K562 (cell line): ENCODE measurements around the gene ZBTB33. TPM values are rescaled to one million over a fixed set of nuclear protein-coding genes. Genes with fewer than 3 reads are reported as not detected.

Experiments
- ATAC-seq: fragments of 200-7000 bp; cut with Tn5 transposase; 3 replicates; pipeline ENCODE4 v1.9.1; 2020; ENCODE audit warnings: moderate library complexity
- BruUV-seq: library from RNA; stranded (reverse); fragments of 400-500 nt; replicated peaks from 2 replicates; lab custom pipeline; 2021; lab: Mats Ljungman, UMichigan
- CTCF ChIA-PET: fragments of 300-600 bp; formaldehyde crosslinking; extraction: SDS; loops from one replicate; lab custom pipeline; 2021; ENCODE audit warnings: low intra/inter-chr PET ratio; lab: Yijun Ruan, JAX
- POLR2A ChIA-PET: fragments of 300-600, 350-650 bp; sonication (Branson Sonifier 250); formaldehyde crosslinking; extraction: SDS; loops from one replicate; lab custom pipeline; 2021; ENCODE audit warnings: antibody characterized with exemption, inconsistent platforms; lab: Yijun Ruan, JAX
- DNase-seq, 4 experiments: peaks; one replicate each; pipeline versions ENCODE4 v3.0.0 to v3.0.0-alpha.2; 2011 to 2018; ENCODE audit warnings: low spot score in 3 of 4, mixed read lengths in 3 of 4; ENCODE audit errors: extremely low read depth in 1 of 4
- FAIRE-seq: peaks from 2 replicates; lab custom pipeline; 2011; peaks lifted over from hg19 to GRCh38; lab: Jason Lieb, UNC
- H2AFZ ChIP-seq: 2 replicates; pipeline ENCODE4 v1.6.0; 2011; ENCODE audit warnings: low read depth, low read length, control low read depth, inconsistent platforms
- H3K27ac ChIP-seq: fragments of 200-600 bp; 3 replicates; pipeline ENCODE4 v1.8.0; 2011; ENCODE audit warnings: low read depth, mild to moderate bottlenecking, control low read depth, inconsistent platforms, low read length, moderate library complexity, mixed read lengths; ENCODE audit errors: extremely low read depth
- H3K27me3 ChIP-seq, 2 experiments: fragments of 300-600 bp in 1 of 2; 2 replicates in 1 of 2; 3 replicates in 1 of 2; pipeline versions ENCODE4 v1.6.0 to v1.8.0; 2011; ENCODE audit warnings: inconsistent platforms in 2 of 2, low read length in 2 of 2, mild to moderate bottlenecking in 1 of 2, mixed read lengths in 1 of 2, moderate library complexity in 1 of 2; ENCODE audit not compliant: control insufficient read depth in 2 of 2, insufficient read depth in 2 of 2
- H3K36me3 ChIP-seq: fragments of 300-600 bp; 3 replicates; pipeline ENCODE4 v1.8.0; 2011; ENCODE audit warnings: mild to moderate bottlenecking, low read length, inconsistent platforms; ENCODE audit not compliant: control insufficient read depth, insufficient read depth
- H3K4me1 ChIP-seq, 2 experiments: fragments of 200-600 bp in 1 of 2; replicated peaks in 1 of 2; 2 replicates in 1 of 2; 3 replicates in 1 of 2; pipeline versions ENCODE4 v1.5.1 to v1.8.0; 2011; ENCODE audit warnings: inconsistent platforms in 2 of 2, low read length in 2 of 2, mild to moderate bottlenecking in 1 of 2, mixed read lengths in 1 of 2, moderate library complexity in 1 of 2; ENCODE audit not compliant: control insufficient read depth in 2 of 2, insufficient read depth in 2 of 2
- H3K4me2 ChIP-seq: 2 replicates; pipeline ENCODE4 v1.6.1; 2011; ENCODE audit warnings: low read length, control low read depth, inconsistent platforms, mixed read lengths; ENCODE audit not compliant: insufficient read depth
- H3K4me3 ChIP-seq: fragments of 200-600 bp; sonication (generic), shearing (Covaris generic); 2 replicates; pipeline ENCODE4 v1.5.1; 2016; ENCODE audit warnings: control low read depth, inconsistent platforms
- H3K79me2 ChIP-seq: fragments of 200-600 bp; 3 replicates; pipeline ENCODE4 v1.8.0; 2011; ENCODE audit warnings: low read length, inconsistent platforms; ENCODE audit not compliant: control insufficient read depth, insufficient read depth
- H3K9ac ChIP-seq, 2 experiments: 2 replicates each; pipeline versions ENCODE4 v1.6.0 to v1.6.1; 2011; ENCODE audit warnings: low read depth in 2 of 2, low read length in 2 of 2, control low read depth in 1 of 2, inconsistent platforms in 1 of 2, mild to moderate bottlenecking in 1 of 2, mixed read lengths in 1 of 2; ENCODE audit not compliant: insufficient read depth in 1 of 2
- H3K9me1 ChIP-seq: one replicate; pipeline ENCODE4 v1.6.0; 2011; ENCODE audit warnings: inconsistent platforms, mild to moderate bottlenecking, low read length, moderate library complexity; ENCODE audit not compliant: control insufficient read depth, insufficient read depth
- H3K9me3 ChIP-seq: replicated peaks from 2 replicates; pipeline ENCODE4 v1.5.1; 2011; ENCODE audit warnings: low read depth, low read length, inconsistent platforms; ENCODE audit not compliant: control insufficient read depth, insufficient read depth
- H4K20me1 ChIP-seq: replicated peaks from 2 replicates; pipeline ENCODE4 v1.6.1; 2011; ENCODE audit warnings: low read length, inconsistent platforms, mixed read lengths; ENCODE audit not compliant: control insufficient read depth, insufficient read depth
- REST ChIP-seq, 2 experiments: fragments of 450-650 bp; formaldehyde crosslinking in 1 of 2; IDR thresholded peaks; 2 replicates each; pipeline versions ENCODE4 v1.4.0 to v1.6.1; 2014 to 2020; ENCODE audit warnings: mild to moderate bottlenecking in 2 of 2, borderline replicate concordance in 1 of 2, low read depth in 1 of 2
- ZKSCAN1 ChIP-seq: fragments of 150-350 bp; IDR thresholded peaks from 2 replicates; pipeline ENCODE4 v1.6.1; 2016; ENCODE audit warnings: low read depth, low read length
- ZNF592 ChIP-seq: fragments of 450-650 bp; IDR thresholded peaks from 2 replicates; pipeline ENCODE4 v1.6.1; 2017; ENCODE audit warnings: antibody characterized with exemption, mild to moderate bottlenecking
- WGBS: fragments of 100-300 bp; shearing (Covaris generic); methylation state at CpG from one replicate; pipeline ENCODE4 v1.1.6; 2016; ENCODE audit warnings: low coverage, mixed read lengths; ENCODE audit not compliant: insufficient coverage; ENCODE audit errors: missing lambda C conversion rate; 5-methylcytosine and 5-hydroxymethylcytosine counted together
- in situ Hi-C: fragments of 300-500 bp; cut with MboI; formaldehyde crosslinking; loops from 4 replicates; pipeline ENCODE4 v1.15.0; 2018; ENCODE audit warnings: inconsistent platforms, mixed read lengths
- intact Hi-C: fragments of 100-400 bp; cut with micrococcal nuclease; formaldehyde crosslinking; loops from 2 replicates; pipeline ENCODE4 v1.14.2; 2022
- polyA plus RNA-seq, 8 experiments: library from polyadenylated mRNA; depleted of rRNA in 4 of 8; stranded (reverse) in 5 of 8; unstranded in 3 of 8; fragments of >200 nt; fragmentation: Nextera tagmentation in 2 of 8; fragmentation: Illumina TruSeq in 1 of 8; extraction: Ambion mirVana in 2 of 8; extraction: Trizol in 1 of 8; gene quantifications; 2 replicates each; pipeline versions ENCODE4 v1.2.1 to v1.2.3, GENCODE V29; 2011 to 2014; ENCODE audit warnings: inconsistent platforms in 1 of 8, missing spikeins in 1 of 8
- total RNA-seq, 7 experiments: library from RNA; depleted of rRNA in 6 of 7; stranded (reverse); fragments of >200 nt in 6 of 7; fragmentation: Illumina TruSeq in 2 of 7; extraction: Trizol in 2 of 7; gene quantifications; 2 replicates each; pipeline versions ENCODE4 v1.2.1 to v1.2.3, GENCODE V29; 2011 to 2021; ENCODE audit warnings: low replicate concordance in 1 of 7
- TF ChIP-seq, protein P1 (sequence below): fragments of 450-650 bp; IDR thresholded peaks from 2 replicates; pipeline ENCODE4 v1.6.1; 2017; ENCODE audit warnings: mild to moderate bottlenecking, moderate library complexity

ZBTB33 gene
- total and polyA plus RNA-seq, 9 of the 15 experiments (the other 6 are each of a cell fraction or from before 2014, with no cell fraction given): 5.6 to 29.8 (median 15.6) TPM

- ChIA-PET CTCF (no interaction called here), POLR2A (no interaction called here)
- H3K9ac ChIP-seq: no peak overlapping the region; a peak in 1 of 4 replicates
- no peak for DNase-seq
- FAIRE-seq: no peak
- H3K9me3 ChIP-seq: no peaks in the 10 kb centered on the region
- BruUV-seq: no TSS peak
- H3K4me2 ChIP-seq: no peak overlapping the region
- 33% methylated on average over 8 of the region's 8 CpGs for WGBS
- no peak overlapping the region for H2AFZ ChIP-seq
- no peaks in the 10 kb centered on the region for H3K9me1 ChIP-seq
- H3K36me3 ChIP-seq: no peaks in the 10 kb centered on the region
- no peaks in the 10 kb centered on the region for H3K4me1 ChIP-seq
- H4K20me1 ChIP-seq: 0 out of 2 replicates have a peak, but pooled peaks cover 3% of the 10 kb centered on the region
- intact Hi-C loops (no loop called here), in situ Hi-C loops (no loop called here)
- H3K27ac ChIP-seq: no peak overlapping the region
- ATAC-seq: peak; percentile 31; the same call in 1 of the 3 replicates
- H3K79me2 ChIP-seq: no peaks in the 10 kb centered on the region
- no peak overlapping the region for H3K4me3 ChIP-seq
- peaks cover 0 to 8% of the 10 kb centered on the region in 2 experiments; a peak in 2 of 5 replicates for H3K27me3 ChIP-seq
- TF ChIP-seq, protein P1, sequence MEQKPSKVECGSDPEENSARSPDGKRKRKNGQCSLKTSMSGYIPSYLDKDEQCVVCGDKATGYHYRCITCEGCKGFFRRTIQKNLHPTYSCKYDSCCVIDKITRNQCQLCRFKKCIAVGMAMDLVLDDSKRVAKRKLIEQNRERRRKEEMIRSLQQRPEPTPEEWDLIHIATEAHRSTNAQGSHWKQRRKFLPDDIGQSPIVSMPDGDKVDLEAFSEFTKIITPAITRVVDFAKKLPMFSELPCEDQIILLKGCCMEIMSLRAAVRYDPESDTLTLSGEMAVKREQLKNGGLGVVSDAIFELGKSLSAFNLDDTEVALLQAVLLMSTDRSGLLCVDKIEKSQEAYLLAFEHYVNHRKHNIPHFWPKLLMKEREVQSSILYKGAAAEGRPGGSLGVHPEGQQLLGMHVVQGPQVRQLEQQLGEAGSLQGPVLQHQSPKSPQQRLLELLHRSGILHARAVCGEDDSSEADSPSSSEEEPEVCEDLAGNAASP: no peak
- TF ChIP-seq REST (IDR thresholded peaks at IDR 0.05; ENCODE audit: borderline replicate concordance) (no peak), REST (CRISPR knock-in tag; IDR thresholded peaks at IDR 0.05; ENCODE audit: low read depth) (no peak), ZNF592 (no peak), ZKSCAN1 (no peak)
These were observed 12.5 kb downstream of the ZBTB33 start for GRCh38 chrX:120262859-120263708.
